Fibroblast of pulmonary artery (primary cell): ENCODE data around the gene GPX5.

Experiments
- DNase-seq: peaks from one replicate; pipeline ENCODE4 v3.0.0-alpha.2; 2010; ENCODE audit warnings: low read depth
- H3K4me3 ChIP-seq: replicated peaks from 2 replicates; pipeline ENCODE4 v1.5.1; 2011; ENCODE audit warnings: low read depth, mild to moderate bottlenecking, control low read depth, low read length, moderate library complexity
- CTCF ChIP-seq: IDR thresholded peaks from 2 replicates; pipeline ENCODE4 v1.5.1; 2011; ENCODE audit warnings: mild to moderate bottlenecking, control low read depth, low read length, inconsistent platforms; ENCODE audit errors: missing control alignments

The GPX5 gene

GRCh38 chr6:28563430-28564095, 37.9 kb downstream of the GPX5 start:
- DNase-seq: no peak
- no peak overlapping the region for H3K4me3 ChIP-seq
- no peak for TF ChIP-seq CTCF

GRCh38 chr6:28565823-28566526, 40.3 kb downstream of the GPX5 start:
- no peak for TF ChIP-seq CTCF
- DNase-seq: no peak
- H3K4me3 ChIP-seq: no peak overlapping the region

GRCh38 chr6:28566527-28567252, 41.0 kb downstream of the GPX5 start:
- no peak for TF ChIP-seq CTCF
- DNase-seq: no peak
- H3K4me3 ChIP-seq: no peak overlapping the region

GRCh38 chr6:28567506-28567905, 41.8 kb downstream of the GPX5 start:
- DNase-seq: no peak
- TF ChIP-seq CTCF: no peak
- no peak overlapping the region for H3K4me3 ChIP-seq

- H3K4me3 ChIP-seq: no peak overlapping the region
- TF ChIP-seq CTCF: no peak
Observed at GRCh38 chr6:28568515-28569108, 42.9 kb downstream of the GPX5 start.

GRCh38 chr6:28569748-28570147, 44.1 kb downstream of the GPX5 start:
- TF ChIP-seq CTCF: no peak
- no peak for DNase-seq

More at GRCh38 chr6:28568515-28569108, 42.9 kb downstream of the GPX5 start:
- DNase-seq: no peak

More at GRCh38 chr6:28569748-28570147, 44.1 kb downstream of the GPX5 start:
- no peak overlapping the region for H3K4me3 ChIP-seq
